ENCODE data around the gene H19.

- TF ChIP-seq, protein P1, sequence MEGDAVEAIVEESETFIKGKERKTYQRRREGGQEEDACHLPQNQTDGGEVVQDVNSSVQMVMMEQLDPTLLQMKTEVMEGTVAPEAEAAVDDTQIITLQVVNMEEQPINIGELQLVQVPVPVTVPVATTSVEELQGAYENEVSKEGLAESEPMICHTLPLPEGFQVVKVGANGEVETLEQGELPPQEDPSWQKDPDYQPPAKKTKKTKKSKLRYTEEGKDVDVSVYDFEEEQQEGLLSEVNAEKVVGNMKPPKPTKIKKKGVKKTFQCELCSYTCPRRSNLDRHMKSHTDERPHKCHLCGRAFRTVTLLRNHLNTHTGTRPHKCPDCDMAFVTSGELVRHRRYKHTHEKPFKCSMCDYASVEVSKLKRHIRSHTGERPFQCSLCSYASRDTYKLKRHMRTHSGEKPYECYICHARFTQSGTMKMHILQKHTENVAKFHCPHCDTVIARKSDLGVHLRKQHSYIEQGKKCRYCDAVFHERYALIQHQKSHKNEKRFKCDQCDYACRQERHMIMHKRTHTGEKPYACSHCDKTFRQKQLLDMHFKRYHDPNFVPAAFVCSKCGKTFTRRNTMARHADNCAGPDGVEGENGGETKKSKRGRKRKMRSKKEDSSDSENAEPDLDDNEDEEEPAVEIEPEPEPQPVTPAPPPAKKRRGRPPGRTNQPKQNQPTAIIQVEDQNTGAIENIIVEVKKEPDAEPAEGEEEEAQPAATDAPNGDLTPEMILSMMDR (IDR thresholded peaks at IDR 0.05; ENCODE audit: insufficient read depth, low read depth, low read length) = no peak
- TF ChIP-seq EZH2 (IDR thresholded peaks at IDR 0.05; ENCODE audit: insufficient read depth, low read length) = no peak
Measured at GRCh38 chr11:2041153-2041552, 43.5 kb upstream of the H19 start.
